ENCODE results near the gene CDH4.
"Not testable (repeated sequence)": the region's sequence is repeated elsewhere in the genome, so short reads cannot be mapped to it uniquely, and the experiment has no call there.

Gene CDH4

DNA sequence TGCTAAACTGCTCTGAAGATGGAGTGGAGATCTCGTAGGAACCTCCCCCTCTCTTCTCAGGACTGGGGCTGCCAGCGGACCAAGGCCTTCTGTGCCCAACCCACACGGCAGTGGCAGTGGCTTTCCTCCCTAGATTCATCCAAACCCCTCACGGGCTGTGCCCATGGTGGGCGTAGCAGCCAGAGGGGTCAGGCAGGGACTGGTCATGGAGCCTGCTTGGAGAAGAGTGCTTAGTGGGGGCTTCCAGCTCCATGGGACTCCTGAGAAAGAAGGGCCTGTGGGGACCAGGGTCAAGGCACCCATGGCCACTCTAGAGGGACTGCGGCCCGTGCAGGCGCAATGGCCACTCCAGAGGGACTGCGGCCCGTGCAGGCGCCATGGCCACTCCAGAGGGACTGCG is 727.0 kb downstream of the CDH4 start:
- DNase-seq = no peak

DNA sequence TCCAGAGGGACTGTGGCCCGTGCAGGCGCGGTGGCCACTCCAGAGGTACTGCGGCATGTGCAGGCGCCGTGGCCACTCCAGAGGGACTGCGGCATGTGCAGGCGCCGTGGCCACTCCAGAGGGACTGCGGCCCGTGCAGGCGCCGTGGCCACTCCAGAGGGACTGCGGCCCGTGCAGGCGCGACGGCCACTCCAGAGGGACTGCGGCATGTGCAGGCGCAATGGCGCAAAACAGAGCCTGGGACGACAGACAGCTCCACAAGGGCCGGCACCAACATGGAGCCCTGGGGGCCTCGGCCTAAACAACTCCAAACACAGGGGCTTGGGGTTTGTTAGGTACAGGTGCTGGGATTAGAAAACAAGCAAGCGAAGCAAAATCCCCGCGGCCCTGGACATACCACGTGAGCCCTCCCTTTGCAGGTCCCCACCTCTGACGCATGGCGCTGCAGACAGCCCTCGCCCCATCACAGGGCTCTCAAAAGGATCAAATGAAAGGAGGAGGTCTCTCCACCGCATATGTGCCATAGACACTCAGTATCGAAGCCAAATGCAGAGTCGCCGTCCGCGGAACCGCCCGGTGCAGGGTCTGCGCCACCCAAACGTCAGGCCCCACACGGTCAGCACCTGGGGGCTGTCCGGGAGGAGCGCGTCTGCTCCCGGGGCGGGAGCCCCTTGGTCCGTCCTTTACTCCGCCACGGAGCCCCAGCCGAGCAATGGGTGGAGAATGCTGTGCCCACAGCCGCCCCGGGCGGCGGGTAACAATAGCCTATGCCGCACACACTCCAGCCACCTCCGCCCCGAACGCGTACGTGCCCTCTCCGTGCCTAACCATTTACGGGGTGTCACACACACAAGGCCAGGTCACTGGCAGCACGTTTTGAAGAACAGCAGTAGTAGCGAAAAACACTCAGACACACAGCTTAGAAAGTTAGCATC is 727.9 kb downstream of the CDH4 start:
- no peak for DNase-seq

DNA sequence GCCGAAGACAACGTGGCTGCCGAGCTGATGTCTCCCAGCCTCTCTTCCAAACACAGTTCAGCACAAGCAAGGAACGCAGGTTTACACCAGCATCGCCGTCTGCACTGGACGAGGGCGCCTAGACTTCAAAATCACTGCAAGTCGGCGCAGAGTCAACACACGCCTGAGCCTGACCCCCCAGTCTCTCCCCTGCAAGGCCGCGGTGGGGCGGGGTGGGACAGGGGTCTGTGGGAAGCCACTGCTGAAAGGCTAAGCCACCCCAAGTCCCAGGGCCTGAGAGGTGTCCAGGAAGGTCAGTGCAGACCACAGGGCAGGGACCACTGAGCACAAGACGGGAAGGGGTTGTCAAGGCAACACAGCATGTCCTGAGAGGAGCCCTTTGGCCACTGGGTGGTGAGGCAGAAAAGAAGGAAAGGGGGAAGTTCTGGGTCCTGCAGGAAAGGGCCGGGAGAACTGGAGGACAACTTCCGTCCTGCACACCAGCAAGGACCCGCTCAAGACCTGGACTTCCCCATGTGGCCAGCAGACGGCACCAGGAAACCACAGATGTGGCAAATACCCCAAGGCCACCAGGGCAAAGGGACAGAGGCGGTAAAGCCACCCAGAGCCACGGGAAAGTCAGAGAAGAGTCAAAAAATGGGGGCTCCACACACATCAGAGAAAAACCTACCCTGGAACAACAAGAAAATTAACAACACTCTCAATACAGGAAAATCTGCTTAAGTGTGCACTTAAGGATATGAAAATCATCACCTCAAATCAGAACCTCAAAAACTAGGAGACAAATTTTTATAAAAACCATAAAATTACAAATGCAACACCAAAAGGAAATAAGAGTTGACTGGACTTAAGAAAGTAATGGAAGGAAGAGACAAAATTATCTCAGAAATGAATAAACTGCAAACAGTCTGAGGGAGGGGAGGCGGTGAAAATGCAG is 728.9 kb downstream of the CDH4 start:
- DNase-seq = no peak

GRCh38 chr20:61981691-61982090 is 729.6 kb downstream of the CDH4 start:
- DNase-seq = not testable (repeated sequence)

DNA sequence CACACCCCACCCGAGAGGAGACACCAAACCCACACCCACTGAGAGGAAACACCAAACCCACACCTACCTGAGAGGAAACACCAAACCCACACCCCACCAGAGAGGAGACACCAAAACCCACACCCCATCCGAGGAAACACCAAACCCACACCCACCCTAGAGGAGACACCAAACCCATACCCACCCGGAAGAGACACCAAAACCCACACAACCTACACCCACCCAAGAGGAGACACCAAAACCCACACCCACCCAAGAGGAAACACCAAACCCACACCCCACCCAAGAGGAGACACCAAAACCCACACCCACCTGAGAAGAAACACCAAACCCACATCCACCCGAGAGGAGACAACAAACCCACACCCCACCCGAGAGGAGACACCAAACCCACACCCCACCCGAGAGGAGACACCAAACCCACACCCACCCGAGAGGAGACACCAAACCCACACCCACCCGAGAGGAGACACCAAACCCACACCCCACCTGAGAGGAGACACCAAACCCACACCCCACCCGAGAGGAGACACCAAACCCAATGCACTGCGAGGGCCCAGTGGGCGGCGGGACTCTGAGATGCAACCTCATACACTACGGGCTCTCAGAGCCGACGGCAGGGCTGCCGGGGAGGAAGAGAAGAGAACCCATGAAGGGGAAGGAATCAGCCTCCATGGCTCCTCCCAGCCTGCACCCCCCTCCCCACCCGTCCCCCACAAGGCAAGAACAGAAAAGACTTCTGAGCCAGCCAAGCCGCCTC is 730.3 kb downstream of the CDH4 start:
- no peak for DNase-seq

DNA sequence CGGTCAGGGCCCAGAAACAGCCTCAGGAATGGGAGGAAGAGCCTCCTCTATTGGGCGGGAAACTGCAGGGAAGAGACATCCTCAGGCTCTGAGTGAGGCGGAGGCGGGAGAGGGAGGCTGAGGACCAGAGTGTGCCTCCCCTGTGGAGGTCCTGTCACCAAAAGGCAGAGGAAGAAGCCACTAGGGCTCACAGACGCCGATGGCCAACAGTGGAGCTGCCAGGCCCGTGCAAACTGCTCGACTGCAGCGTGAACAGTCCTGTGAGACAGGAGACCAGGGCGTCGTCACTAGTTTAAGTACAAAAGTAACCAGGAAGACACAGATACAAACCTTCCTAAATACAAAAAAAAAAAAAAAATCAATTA is 730.9 kb downstream of the CDH4 start:
- DNase-seq = no peak

DNA sequence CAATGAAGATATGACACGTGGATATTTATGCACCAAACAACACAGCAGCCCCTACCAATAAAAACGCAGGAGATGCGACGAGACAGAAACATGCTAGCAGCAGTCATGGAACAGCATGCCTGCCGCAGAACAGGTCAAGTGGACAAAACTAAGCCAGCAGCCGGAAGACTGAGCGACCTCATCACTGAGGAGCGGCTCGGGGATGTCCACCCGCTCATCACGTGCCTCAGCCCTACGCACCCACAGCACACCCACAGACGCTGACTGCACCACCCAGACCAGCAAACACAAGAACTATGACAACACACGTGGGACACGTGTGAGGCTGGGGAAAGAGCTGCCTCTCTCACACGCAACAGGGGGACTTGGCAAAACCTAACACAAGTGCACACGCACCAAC is 731.9 kb downstream of the CDH4 start:
- no peak for DNase-seq

DNA sequence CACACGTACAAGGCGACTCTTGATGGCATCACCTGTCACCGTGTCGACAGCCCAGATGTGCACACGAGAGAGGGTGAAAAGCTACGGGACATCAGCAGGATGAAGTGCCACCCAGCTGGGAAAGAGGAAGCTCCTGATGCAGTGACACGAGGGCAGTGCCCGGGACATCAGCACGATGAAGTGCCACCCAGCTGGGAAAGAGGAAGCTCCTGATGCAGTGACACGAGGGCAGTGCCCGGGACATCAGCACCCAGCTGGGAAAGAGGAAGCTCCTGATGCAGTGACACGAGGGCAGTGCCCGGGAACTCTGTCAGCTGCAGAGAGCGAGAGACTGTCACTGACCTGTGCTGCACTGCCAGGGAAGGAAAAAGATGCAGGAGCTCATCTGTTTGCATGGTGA is 732.4 kb downstream of the CDH4 start:
- not testable (repeated sequence) for DNase-seq

GRCh38 chr20:61985096-61985495 is 733.0 kb downstream of the CDH4 start:
- no peak for DNase-seq

GRCh38 chr20:61986762-61987321 is 734.8 kb downstream of the CDH4 start:
- DNase-seq = no peak

DNA sequence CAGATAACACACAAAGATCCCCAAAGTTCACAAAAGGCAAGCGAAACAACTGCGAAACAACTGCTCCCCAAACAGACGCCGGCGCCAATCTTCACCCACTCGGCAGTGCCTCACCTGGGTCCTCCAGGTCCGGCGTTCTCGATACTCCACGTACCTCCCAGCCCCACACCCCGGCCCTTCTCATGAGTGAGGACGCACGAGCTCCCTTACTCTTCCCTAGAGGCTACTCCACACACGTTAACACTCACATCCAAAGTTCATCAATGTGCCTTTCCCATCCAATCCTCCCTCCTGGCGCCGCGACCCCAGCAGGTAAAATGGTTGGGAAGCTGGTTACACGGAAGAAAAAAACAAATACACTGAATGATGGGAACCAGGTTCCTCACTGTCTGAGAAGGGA is 736.6 kb downstream of the CDH4 start:
- DNase-seq = no peak

DNA sequence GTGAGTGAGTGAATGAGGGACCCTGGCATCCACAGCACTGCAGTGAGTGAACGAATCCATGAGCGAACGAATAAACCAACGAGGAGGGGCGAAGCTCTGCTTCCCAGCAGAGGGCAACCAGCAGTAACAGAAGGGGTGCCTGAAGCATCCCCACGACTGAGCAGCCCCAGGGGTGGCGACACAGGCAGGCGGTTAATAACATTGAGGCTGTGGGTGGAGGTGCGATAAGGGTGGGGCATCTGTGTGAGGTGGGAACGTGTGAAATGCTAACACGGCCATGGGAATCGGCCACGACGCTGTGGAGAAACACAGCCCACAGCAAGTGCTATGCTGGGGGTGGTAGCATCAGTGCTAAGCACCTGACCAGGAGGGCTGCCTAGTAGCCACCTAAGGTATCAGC is 737.7 kb downstream of the CDH4 start:
- DNase-seq = no peak

Measured in effector CD8-positive, alpha-beta T cell (primary cell).